ENCODE measurements around the gene ALDH3B1.

ALDH3B1 gene

GRCh38 chr11:68035266-68035876, 25.2 kb downstream of the ALDH3B1 start:
- H3K4me3 ChIP-seq (ENCODE audit: low read depth, low read length) = no peak overlapping the region
- TF ChIP-seq CTCF (IDR thresholded peaks at IDR 0.05; ENCODE audit: control insufficient read depth, extremely low read depth, insufficient read depth) = no peak
- no peak for DNase-seq (ENCODE audit: low read depth)

GRCh38 chr11:68036141-68036716, 26.1 kb downstream of the ALDH3B1 start:
- H3K4me3 ChIP-seq (ENCODE audit: low read depth, low read length) = no peak overlapping the region
- no peak for TF ChIP-seq CTCF (IDR thresholded peaks at IDR 0.05; ENCODE audit: control insufficient read depth, extremely low read depth, insufficient read depth)
- no peak for DNase-seq (ENCODE audit: low read depth)

- no peak for DNase-seq (ENCODE audit: low read depth)
- TF ChIP-seq CTCF (IDR thresholded peaks at IDR 0.05; ENCODE audit: control insufficient read depth, extremely low read depth, insufficient read depth) = no peak
- H3K4me3 ChIP-seq (ENCODE audit: low read depth, low read length) = no peak overlapping the region
These were observed 26.7 kb downstream of the ALDH3B1 start for GRCh38 chr11:68036717-68037239.

GRCh38 chr11:68037411-68038225, 27.5 kb downstream of the ALDH3B1 start:
- H3K4me3 ChIP-seq (ENCODE audit: low read depth, low read length) = no peak overlapping the region

GRCh38 chr11:68038226-68038717, 28.1 kb downstream of the ALDH3B1 start:
- TF ChIP-seq CTCF (IDR thresholded peaks at IDR 0.05; ENCODE audit: control insufficient read depth, extremely low read depth, insufficient read depth) = no peak
- H3K4me3 ChIP-seq (ENCODE audit: low read depth, low read length) = peak overlapping the region; percentile 60
- DNase-seq (ENCODE audit: low read depth) = no peak

More at GRCh38 chr11:68037411-68038225, 27.5 kb downstream of the ALDH3B1 start:
- TF ChIP-seq CTCF (IDR thresholded peaks at IDR 0.05; ENCODE audit: control insufficient read depth, extremely low read depth, insufficient read depth) = no peak
- DNase-seq (ENCODE audit: low read depth) = no peak

- H3K4me3 ChIP-seq (ENCODE audit: low read depth, low read length) = peak within 1 kb of the TSS; percentile 60
- DNase-seq (ENCODE audit: low read depth) = peak; percentile 21
- TF ChIP-seq CTCF (IDR thresholded peaks at IDR 0.05; ENCODE audit: control insufficient read depth, extremely low read depth, insufficient read depth) = no peak
These were observed 28.8 kb downstream of the ALDH3B1 start, which contains the start of gene TCIRG1 for GRCh38 chr11:68038718-68039525. TCIRG1 (plus strand) TSS chr11:68039025; CDS start chr11:68041272, 2,247 bp downstream.
